Testis (tissue), 5 donors: ENCODE results near the gene PIGX. TPM values are rescaled to one million over a fixed set of nuclear protein-coding genes. Genes with fewer than 3 reads are reported as not detected.

ENCODE experiments used
- DNase-seq: peaks from one replicate; pipeline ENCODE4 v3.0.0-alpha.2; 2019
- H3K27ac ChIP-seq, 2 donors: fragments of 200-600 bp; sonication (generic); one replicate each; pipeline ENCODE4 v1.5.1; 2019
- H3K27me3 ChIP-seq: fragments of 200-600 bp; sonication (generic); one replicate; pipeline ENCODE4 v1.5.1; 2019
- H3K36me3 ChIP-seq: fragments of 200-600 bp; sonication (generic); one replicate; pipeline ENCODE4 v1.5.1; 2017; ENCODE audit warnings: low read depth; ENCODE audit errors: missing control alignments
- H3K4me1 ChIP-seq: fragments of 200-600 bp; sonication (generic); one replicate; pipeline ENCODE4 v1.5.1; 2019
- H3K4me3 ChIP-seq, 2 donors: fragments of 200-600 bp; sonication (generic); one replicate each; pipeline ENCODE4 v1.5.1; 2017 to 2019
- H3K9me3 ChIP-seq: fragments of 200-600 bp; sonication (generic); one replicate; pipeline ENCODE4 v1.5.1; 2017
- POLR2A ChIP-seq: fragments of 450-650 bp; IDR thresholded peaks from one replicate; pipeline ENCODE4 v1.6.1; 2017; ENCODE audit warnings: antibody characterized with exemption, mild to moderate bottlenecking, moderate library complexity
- WGBS, 2 donors: methylation state at CpG; one replicate each; pipeline ENCODE4 v1.1.5; 2018; 5-methylcytosine and 5-hydroxymethylcytosine counted together
- intact Hi-C: fragments of 100-400 bp; cut with DNase I; formaldehyde crosslinking; loops from one replicate; pipeline ENCODE4 v1.15.1; 2023; ENCODE audit warnings: low total_unique reads
- long read RNA-seq, 2 donors: transcript quantifications; one replicate each; lab custom pipeline, GENCODE V29; 2026
- polyA plus RNA-seq: library from polyadenylated mRNA; stranded (reverse); fragments of 350-450 nt; fragmentation: Illumina TruSeq; extraction: RNeasy Lipid Tissue Mini Kit (QIAGEN cat#74804); gene quantifications from one replicate; pipeline ENCODE4 v1.2.3, GENCODE V29; 2014; ENCODE audit warnings: low read depth, low replicate concordance; ENCODE audit not compliant: insufficient read depth
- total RNA-seq, 2 donors: library from RNA; depleted of rRNA; stranded (reverse); fragments of >200 nt; gene quantifications; one replicate each; pipeline ENCODE4 v1.2.3, GENCODE V29; 2016
- TF ChIP-seq, protein P1 (sequence below), 3 experiments: fragments of 450-650 bp in 2 of 3; fragments of 200-600 bp in 1 of 3; sonication (generic) in 1 of 3; IDR thresholded peaks; one replicate each; pipeline ENCODE4 v1.5.1; 2016 to 2019; ENCODE audit warnings: antibody characterized with exemption in 3 of 3, mild to moderate bottlenecking in 2 of 3, moderate library complexity in 1 of 3

PIGX gene
- total RNA-seq, result 10 to 100 TPM; 23.8 to 37.5 TPM
- 21.6 TPM for polyA plus RNA-seq
- long read RNA-seq, donor 1, transcript PIGX-202 (6 exons, 3,057 nt), result major isoform, 9 of 16 reads
- long read RNA-seq, donor 1, partial matches to known transcripts, result 5 of 16 reads
- long read RNA-seq, donor 1, other reads (novel, unspliced or antisense), result 0 of 16 reads
- long read RNA-seq, donor 2, transcript PIGX-202 (6 exons, 3,057 nt), result major isoform, 7 of 11 reads
- long read RNA-seq, donor 2, partial matches to known transcripts, result 0 of 11 reads
- long read RNA-seq, donor 2, other reads (novel, unspliced or antisense), result 0 of 11 reads

GRCh38 chr3:196711838-196712513 lies at the start of gene PIGX, which contains the start of gene CEP19:
TSS of gene PIGX (plus strand) at chr3:196712377.
TSS of gene CEP19 (minus strand) at chr3:196712250. CDS start at chr3:196708657, 3,593 bp downstream.
- peaks cover 8% of the 10 kb centered on the region for H3K4me1 ChIP-seq
- intact Hi-C loops, result no loop called here
- 0% methylated on average over 12 to 36 of the region's 68 CpGs for WGBS, 2 donors
- no peaks in the 10 kb centered on the region for H3K9me3 ChIP-seq
- H3K36me3 ChIP-seq, result no peaks in the 10 kb centered on the region
- peak within 1 kb of the TSS; percentile 92 to 97 for H3K27ac ChIP-seq
- TF ChIP-seq, protein P1, sequence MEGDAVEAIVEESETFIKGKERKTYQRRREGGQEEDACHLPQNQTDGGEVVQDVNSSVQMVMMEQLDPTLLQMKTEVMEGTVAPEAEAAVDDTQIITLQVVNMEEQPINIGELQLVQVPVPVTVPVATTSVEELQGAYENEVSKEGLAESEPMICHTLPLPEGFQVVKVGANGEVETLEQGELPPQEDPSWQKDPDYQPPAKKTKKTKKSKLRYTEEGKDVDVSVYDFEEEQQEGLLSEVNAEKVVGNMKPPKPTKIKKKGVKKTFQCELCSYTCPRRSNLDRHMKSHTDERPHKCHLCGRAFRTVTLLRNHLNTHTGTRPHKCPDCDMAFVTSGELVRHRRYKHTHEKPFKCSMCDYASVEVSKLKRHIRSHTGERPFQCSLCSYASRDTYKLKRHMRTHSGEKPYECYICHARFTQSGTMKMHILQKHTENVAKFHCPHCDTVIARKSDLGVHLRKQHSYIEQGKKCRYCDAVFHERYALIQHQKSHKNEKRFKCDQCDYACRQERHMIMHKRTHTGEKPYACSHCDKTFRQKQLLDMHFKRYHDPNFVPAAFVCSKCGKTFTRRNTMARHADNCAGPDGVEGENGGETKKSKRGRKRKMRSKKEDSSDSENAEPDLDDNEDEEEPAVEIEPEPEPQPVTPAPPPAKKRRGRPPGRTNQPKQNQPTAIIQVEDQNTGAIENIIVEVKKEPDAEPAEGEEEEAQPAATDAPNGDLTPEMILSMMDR (IDR thresholded peaks at IDR 0.05), result peak in 1 of 3 experiments; percentile 16
- no peak for TF ChIP-seq POLR2A
- no peaks in the 10 kb centered on the region for H3K27me3 ChIP-seq
- H3K4me3 ChIP-seq, result peak within 1 kb of the TSS; percentile 74 to 85
- peak; percentile 90 for DNase-seq

GRCh38 chr3:196662711-196663571 lies 49.2 kb upstream of the PIGX start:
- Histone ChIP-seq H3K36me3 (no peaks in the 10 kb centered on the region), H3K27ac (no peak overlapping the region), H3K4me3 (no peak overlapping the region), H3K4me1 (peaks cover 10% of the 10 kb centered on the region), H3K27me3 (no peaks in the 10 kb centered on the region), H3K9me3 (no peaks in the 10 kb centered on the region)
- DNase-seq, result no peak
- 45 to 54% methylated on average over 15 of the region's 15 CpGs for WGBS, 2 donors
- no peak for TF ChIP-seq POLR2A
- TF ChIP-seq, protein P1 (IDR thresholded peaks at IDR 0.05), result no peak
- intact Hi-C loops, result no loop called here

GRCh38 chr3:196666001-196666867 lies 45.9 kb upstream of the PIGX start:
- intact Hi-C loops, result no loop called here
- DNase-seq, result no peak
- peaks cover 10% of the 10 kb centered on the region for H3K4me1 ChIP-seq
- H3K27ac ChIP-seq, result no peak overlapping the region
- H3K9me3 ChIP-seq, result no peaks in the 10 kb centered on the region
- no peaks in the 10 kb centered on the region for H3K27me3 ChIP-seq
- 64 to 78% methylated on average over 23 of the region's 23 CpGs for WGBS, 2 donors
- H3K36me3 ChIP-seq, result no peaks in the 10 kb centered on the region
- TF ChIP-seq, protein P1 (IDR thresholded peaks at IDR 0.05), result no peak
- no peak for TF ChIP-seq POLR2A
- no peak overlapping the region for H3K4me3 ChIP-seq

- Histone ChIP-seq H3K36me3 (no peaks in the 10 kb centered on the region), H3K27me3 (no peaks in the 10 kb centered on the region), H3K9me3 (no peaks in the 10 kb centered on the region), H3K4me1 (peaks cover 10% of the 10 kb centered on the region), H3K27ac (no peak overlapping the region), H3K4me3 (no peak overlapping the region)
- intact Hi-C loops, result no loop called here
- no peak for TF ChIP-seq POLR2A
- TF ChIP-seq, protein P1 (IDR thresholded peaks at IDR 0.05), result no peak
- no peak for DNase-seq
- WGBS, 2 donors, result 91 to 94% methylated on average over 14 of the region's 14 CpGs
Observed at GRCh38 chr3:196667056-196667825, 44.9 kb upstream of the PIGX start.
